MM.1S (cell line): ENCODE data around the gene ESF1.

Experiments
- DNase-seq: peaks from one replicate; pipeline ENCODE4 v3.0.0-alpha.2; 2015
- H2AFZ ChIP-seq: fragments of 300-600 bp; sonication (generic); 2 replicates; pipeline ENCODE4 v1.6.0; 2016; ENCODE audit warnings: antibody characterized with exemption, low read length
- H3F3A ChIP-seq: fragments of 300-600 bp; sonication (generic); 2 replicates; pipeline ENCODE4 v1.6.1; 2016; ENCODE audit warnings: mild to moderate bottlenecking, antibody characterized with exemption, low read length, moderate library complexity, mixed read lengths; ENCODE audit not compliant: insufficient read depth
- H3K27ac ChIP-seq: fragments of 300-600 bp; sonication (generic); 2 replicates; pipeline ENCODE4 v1.5.1; 2016; ENCODE audit warnings: mild to moderate bottlenecking, low read length
- H3K27me3 ChIP-seq: fragments of 300-600 bp; sonication (generic); replicated peaks from 2 replicates; pipeline ENCODE4 v1.6.0; 2016; ENCODE audit warnings: low read length; ENCODE audit not compliant: insufficient read depth
- H3K36me3 ChIP-seq: fragments of 300-600 bp; sonication (generic); replicated peaks from 2 replicates; pipeline ENCODE4 v1.6.1; 2016; ENCODE audit warnings: mild to moderate bottlenecking, low read length, mixed read lengths; ENCODE audit not compliant: insufficient read depth
- H3K4me1 ChIP-seq: fragments of 300-600 bp; sonication (generic); 2 replicates; pipeline ENCODE4 v1.6.1; 2016; ENCODE audit warnings: low read length, mixed read lengths
- H3K4me2 ChIP-seq: fragments of 300-600 bp; sonication (generic); 2 replicates; pipeline ENCODE4 v1.6.0; 2016; ENCODE audit warnings: low read depth, low read length
- H3K4me3 ChIP-seq: fragments of 300-600 bp; sonication (generic); 2 replicates; pipeline ENCODE4 v1.5.1; 2016; ENCODE audit warnings: low read length, mixed read lengths
- H3K79me2 ChIP-seq: fragments of 300-600 bp; sonication (generic); 2 replicates; pipeline ENCODE4 v1.6.1; 2016; ENCODE audit warnings: mixed run types, low read length, mixed read lengths
- H3K9ac ChIP-seq: fragments of 300-600 bp; sonication (generic); 2 replicates; pipeline ENCODE4 v1.6.1; 2016; ENCODE audit warnings: low read length, mixed read lengths
- H3K9me2 ChIP-seq: fragments of 300-600 bp; sonication (generic); replicated peaks from 2 replicates; pipeline ENCODE4 v1.6.1; 2016; ENCODE audit warnings: mild to moderate bottlenecking, low read length, mixed read lengths; ENCODE audit not compliant: insufficient read depth
- H3K9me3 ChIP-seq: fragments of 300-600 bp; sonication (generic); replicated peaks from 2 replicates; pipeline ENCODE4 v1.6.1; 2016; ENCODE audit warnings: mild to moderate bottlenecking, low read length, mixed read lengths; ENCODE audit not compliant: insufficient read depth
- H4K20me1 ChIP-seq: fragments of 300-600 bp; sonication (generic); 2 replicates; pipeline ENCODE4 v1.6.1; 2016; ENCODE audit warnings: mild to moderate bottlenecking, low read length, moderate library complexity, mixed read lengths; ENCODE audit not compliant: insufficient read depth
- CTCF ChIP-seq: fragments of 300-600 bp; sonication (generic); IDR thresholded peaks from 2 replicates; pipeline ENCODE4 v1.5.1; 2016; ENCODE audit warnings: antibody characterized with exemption, low read length, mixed read lengths
- EZH2 ChIP-seq: fragments of 300-600 bp; sonication (generic); optimal IDR thresholded peaks from 2 replicates; pipeline ENCODE3; 2017; ENCODE audit warnings: low read depth, mild to moderate bottlenecking, antibody characterized with exemption, low read length, mixed read lengths
- EZH2phosphoT487 ChIP-seq: fragments of 300-600 bp; sonication (generic); IDR thresholded peaks from 2 replicates; pipeline ENCODE4 v1.6.1; 2018; ENCODE audit warnings: antibody characterized with exemption, low read length

ESF1 gene

GRCh38 chr20:13715171-13715570 lies 69.5 kb downstream of the ESF1 start:
- Histone ChIP-seq H2AFZ (no peak overlapping the region), H3K79me2 (no peaks in the 10 kb centered on the region), H3F3A (no peaks in the 10 kb centered on the region), H3K4me3 (no peak overlapping the region), H4K20me1 (no peaks in the 10 kb centered on the region), H3K9me3 (no peaks in the 10 kb centered on the region), H3K36me3 (no peaks in the 10 kb centered on the region; the same call in none of the 2 replicates), H3K27me3 (no peaks in the 10 kb centered on the region), H3K27ac (no peak overlapping the region), H3K9me2 (no peaks in the 10 kb centered on the region), H3K4me2 (no peak overlapping the region), H3K4me1 (no peaks in the 10 kb centered on the region), H3K9ac (no peak overlapping the region)
- no peak for DNase-seq
- TF ChIP-seq EZH2phosphoT487 = no peak

- no peaks in the 10 kb centered on the region for H3K9me2 ChIP-seq
- H3K9ac ChIP-seq = no peak overlapping the region
- no peaks in the 10 kb centered on the region for H3K4me1 ChIP-seq
- TF ChIP-seq EZH2phosphoT487 (no peak), EZH2 (no peak), CTCF (no peak)
- no peak overlapping the region for H3K27ac ChIP-seq
- no peaks in the 10 kb centered on the region for H3K79me2 ChIP-seq
- H3K36me3 ChIP-seq = no peaks in the 10 kb centered on the region
- no peak for DNase-seq
- H3K9me3 ChIP-seq = no peaks in the 10 kb centered on the region
- no peaks in the 10 kb centered on the region for H3F3A ChIP-seq
- no peaks in the 10 kb centered on the region for H3K27me3 ChIP-seq
- no peak overlapping the region for H2AFZ ChIP-seq
- H4K20me1 ChIP-seq = no peaks in the 10 kb centered on the region
- no peak overlapping the region for H3K4me2 ChIP-seq
- H3K4me3 ChIP-seq = no peak overlapping the region
Measured at GRCh38 chr20:13708234-13708633, 76.5 kb downstream of the ESF1 start.

- Histone ChIP-seq H3K4me1 (no peaks in the 10 kb centered on the region), H2AFZ (no peak overlapping the region), H3K27me3 (no peaks in the 10 kb centered on the region), H3K36me3 (no peaks in the 10 kb centered on the region), H3F3A (no peaks in the 10 kb centered on the region), H3K79me2 (no peaks in the 10 kb centered on the region), H3K27ac (no peak overlapping the region), H4K20me1 (no peaks in the 10 kb centered on the region), H3K9me2 (no peaks in the 10 kb centered on the region), H3K4me3 (no peak overlapping the region), H3K9ac (no peak overlapping the region), H3K4me2 (no peak overlapping the region), H3K9me3 (no peaks in the 10 kb centered on the region)
- TF ChIP-seq CTCF (no peak), EZH2phosphoT487 (no peak), EZH2 (no peak)
- no peak for DNase-seq
Measured at GRCh38 chr20:13703265-13703664, 81.5 kb downstream of the ESF1 start.

- no peak overlapping the region for H3K9ac ChIP-seq
- DNase-seq = no peak
- H2AFZ ChIP-seq = no peak overlapping the region
Measured at GRCh38 chr20:13701486-13701885, 83.2 kb downstream of the ESF1 start.

More at GRCh38 chr20:13701486-13701885, 83.2 kb downstream of the ESF1 start:
- Histone ChIP-seq H4K20me1 (no peaks in the 10 kb centered on the region), H3K9me3 (no peaks in the 10 kb centered on the region), H3K27ac (no peak overlapping the region), H3K4me2 (no peak overlapping the region), H3K9me2 (no peaks in the 10 kb centered on the region), H3K4me1 (no peaks in the 10 kb centered on the region), H3K4me3 (no peak overlapping the region), H3K27me3 (no peaks in the 10 kb centered on the region), H3K36me3 (no peaks in the 10 kb centered on the region), H3F3A (no peaks in the 10 kb centered on the region), H3K79me2 (no peaks in the 10 kb centered on the region)
- no peak for TF ChIP-seq CTCF
- TF ChIP-seq EZH2phosphoT487 = no peak
- no peak for TF ChIP-seq EZH2
